ENCODE measurements around the gene NFKBIL1. TPM values are rescaled to one million over a fixed set of nuclear protein-coding genes. Genes with fewer than 3 reads are reported as not detected.
A peak's percentile ranks its signal among the peaks of the same experiment; 100 is the strongest.
"Not testable (repeated sequence)": the region's sequence is repeated elsewhere in the genome, so short reads cannot be mapped to it uniquely, and the experiment has no call there.

NFKBIL1 gene
- polyA plus RNA-seq, 1 donor = 23.4 TPM

DNA sequence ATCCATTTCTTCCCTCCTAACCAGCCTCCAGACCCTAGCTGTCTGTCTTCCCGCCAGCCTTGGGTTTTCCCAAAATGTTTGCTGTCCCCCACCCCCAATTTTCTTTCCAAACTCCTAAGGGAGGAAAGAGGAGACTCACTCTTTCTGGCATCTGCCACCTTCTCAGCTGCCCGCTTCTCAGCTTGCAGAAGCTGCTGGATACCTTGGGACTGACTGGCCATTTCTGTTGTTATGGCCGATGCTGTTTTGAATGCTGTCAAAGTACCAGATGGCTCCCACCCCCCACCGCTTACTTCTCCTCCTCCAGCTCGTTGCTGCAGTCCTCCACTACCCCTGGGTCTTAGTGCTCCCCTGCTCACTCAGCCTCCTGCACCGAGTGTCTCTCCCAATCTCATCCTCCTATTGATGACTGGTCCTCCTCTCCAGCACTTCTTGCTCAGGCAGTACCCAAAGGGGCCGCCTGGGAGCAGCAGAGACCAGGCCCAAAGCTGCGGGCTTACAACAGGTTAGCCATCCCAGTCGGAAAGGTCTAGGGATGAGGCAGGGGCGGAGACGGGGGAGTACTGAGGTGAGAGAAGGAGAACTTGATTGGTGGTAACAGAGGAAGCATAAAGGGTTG, 960 bp upstream of the NFKBIL1 start, which contains the start of gene ATP6V1G2:
Gene ATP6V1G2 (minus strand): TSS at position 270 of the 619 bp plus-strand sequence. CDS start 49 bp downstream, at position 221.
- H3K27me3 ChIP-seq (ENCODE audit: control insufficient read depth, insufficient read depth, low read length) = no peaks in the 10 kb centered on the region
- H3K4me1 ChIP-seq (ENCODE audit: control insufficient read depth, insufficient read depth, low read length) = peaks cover 8% of the 10 kb centered on the region
- H3K36me3 ChIP-seq (ENCODE audit: control insufficient read depth, insufficient read depth, low read length) = peaks cover 14% of the 10 kb centered on the region
- WGBS (ENCODE audit: insufficient coverage, low lambda C conversion rate) = 0% methylated on average over 3 of the region's 11 CpGs
- peak within 1 kb of the TSS; percentile 77 for H3K27ac ChIP-seq (ENCODE audit: low read length)
- peak within 1 kb of the TSS; percentile 50 for H3K4me3 ChIP-seq (ENCODE audit: low read length)
- H3K9me3 ChIP-seq (ENCODE audit: control insufficient read depth, low read depth, low read length) = peaks cover 3% of the 10 kb centered on the region
- peak; percentile 85 to 89 for DNase-seq

DNA sequence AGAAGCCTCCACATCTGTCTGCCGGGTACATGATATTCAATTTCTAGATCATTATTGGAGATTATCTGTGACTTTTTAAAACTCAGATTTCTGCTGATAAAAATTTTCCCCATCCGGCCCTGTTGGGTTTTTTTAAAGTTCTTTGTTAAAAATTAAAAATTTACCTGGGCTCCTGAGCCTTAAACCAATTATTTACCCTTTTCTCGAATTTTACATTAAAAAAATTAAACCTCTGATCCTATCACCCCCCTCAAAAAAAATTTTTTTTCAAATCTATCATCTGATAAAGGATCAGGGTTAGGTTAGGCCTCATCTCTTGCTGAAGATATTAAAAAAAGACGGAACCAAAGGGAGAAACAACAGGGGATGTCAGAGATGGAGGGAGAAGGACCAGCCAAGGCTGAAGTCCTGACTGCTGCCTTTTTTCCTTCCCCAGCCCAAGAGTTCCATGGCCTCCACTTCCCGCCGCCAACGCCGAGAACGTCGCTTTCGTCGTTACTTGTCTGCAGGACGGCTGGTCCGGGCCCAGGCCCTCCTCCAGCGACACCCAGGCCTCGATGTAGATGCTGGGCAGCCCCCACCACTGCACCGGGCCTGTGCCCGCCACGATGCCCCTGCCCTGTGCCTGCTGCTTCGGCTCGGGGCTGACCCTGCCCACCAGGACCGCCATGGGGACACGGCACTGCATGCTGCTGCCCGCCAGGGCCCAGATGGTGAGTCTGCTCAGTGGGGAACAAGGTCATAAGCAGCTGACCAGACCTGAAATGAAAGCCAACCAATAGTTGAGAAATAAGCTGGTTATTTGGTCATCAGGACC, 527 bp downstream of the NFKBIL1 start:
- Histone ChIP-seq H3K9me3 (ENCODE audit: control insufficient read depth, low read depth, low read length) (peaks cover 3% of the 10 kb centered on the region), H3K4me1 (ENCODE audit: control insufficient read depth, insufficient read depth, low read length) (peaks cover 8% of the 10 kb centered on the region), H3K4me3 (ENCODE audit: low read length) (peak overlapping the region; percentile 50), H3K27me3 (ENCODE audit: control insufficient read depth, insufficient read depth, low read length) (no peaks in the 10 kb centered on the region), H3K27ac (ENCODE audit: low read length) (peak overlapping the region; percentile 34), H3K36me3 (ENCODE audit: control insufficient read depth, insufficient read depth, low read length) (peaks cover 16% of the 10 kb centered on the region)
- no peak for DNase-seq
- no CpG with 5 or more reads among the region's 24 CpGs for WGBS (ENCODE audit: insufficient coverage, low lambda C conversion rate)

DNA sequence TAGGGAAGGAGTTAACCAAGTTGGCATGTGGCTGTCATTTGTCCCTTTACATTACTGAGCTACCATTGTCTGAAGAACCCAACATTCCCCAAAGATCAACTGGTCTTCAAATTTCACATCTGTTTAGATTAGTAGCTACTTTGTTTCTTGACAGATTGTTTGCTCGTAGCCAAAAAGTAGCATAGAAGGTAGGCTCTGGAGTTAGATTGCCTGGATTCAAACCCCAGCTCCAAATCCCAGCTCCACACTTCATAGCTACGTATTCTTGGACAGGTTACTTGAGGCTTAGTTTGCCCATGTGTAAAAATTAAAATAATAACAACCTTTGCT, 1.1 kb downstream of the NFKBIL1 start:
- peaks cover 20% of the 10 kb centered on the region for H3K36me3 ChIP-seq (ENCODE audit: control insufficient read depth, insufficient read depth, low read length)
- peaks cover 8% of the 10 kb centered on the region for H3K4me1 ChIP-seq (ENCODE audit: control insufficient read depth, insufficient read depth, low read length)
- H3K9me3 ChIP-seq (ENCODE audit: control insufficient read depth, low read depth, low read length) = peaks cover 3% of the 10 kb centered on the region
- H3K27ac ChIP-seq (ENCODE audit: low read length) = no peak overlapping the region
- H3K27me3 ChIP-seq (ENCODE audit: control insufficient read depth, insufficient read depth, low read length) = no peaks in the 10 kb centered on the region
- no peak for DNase-seq
- no peak overlapping the region for H3K4me3 ChIP-seq (ENCODE audit: low read length)
- WGBS (ENCODE audit: insufficient coverage, low lambda C conversion rate) = no CpG with 5 or more reads among the region's 2 CpGs

DNA sequence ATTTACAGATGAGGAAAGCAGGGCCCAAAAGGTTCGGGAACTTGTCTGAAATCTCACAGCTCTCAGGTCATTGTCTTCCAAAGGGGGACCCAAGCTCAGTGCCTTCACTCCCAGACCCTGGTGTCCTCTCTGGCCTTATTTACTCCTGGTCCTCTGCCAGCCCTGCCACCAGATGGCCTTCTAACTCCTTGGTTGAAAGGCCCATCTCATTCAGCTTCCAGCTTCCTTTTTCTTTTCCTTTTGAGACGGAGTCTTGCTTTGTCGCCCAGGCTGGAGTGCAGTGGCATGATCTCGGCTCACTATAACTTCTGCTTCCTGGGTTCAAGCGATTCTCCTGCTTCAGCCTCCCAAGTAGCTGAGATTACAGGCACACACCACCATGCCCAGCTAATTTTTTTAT, 4.0 kb downstream of the NFKBIL1 start:
- not testable (repeated sequence) for H3K9me3 ChIP-seq (ENCODE audit: control insufficient read depth, low read depth, low read length); H3K27ac ChIP-seq (ENCODE audit: low read length); H3K4me3 ChIP-seq (ENCODE audit: low read length); DNase-seq; H3K27me3 ChIP-seq (ENCODE audit: control insufficient read depth, insufficient read depth, low read length); H3K4me1 ChIP-seq (ENCODE audit: control insufficient read depth, insufficient read depth, low read length)
- H3K36me3 ChIP-seq (ENCODE audit: control insufficient read depth, insufficient read depth, low read length) = peaks cover 28% of the 10 kb centered on the region
- 80% methylated on average over 1 of the region's 5 CpGs for WGBS (ENCODE audit: insufficient coverage, low lambda C conversion rate)

DNA sequence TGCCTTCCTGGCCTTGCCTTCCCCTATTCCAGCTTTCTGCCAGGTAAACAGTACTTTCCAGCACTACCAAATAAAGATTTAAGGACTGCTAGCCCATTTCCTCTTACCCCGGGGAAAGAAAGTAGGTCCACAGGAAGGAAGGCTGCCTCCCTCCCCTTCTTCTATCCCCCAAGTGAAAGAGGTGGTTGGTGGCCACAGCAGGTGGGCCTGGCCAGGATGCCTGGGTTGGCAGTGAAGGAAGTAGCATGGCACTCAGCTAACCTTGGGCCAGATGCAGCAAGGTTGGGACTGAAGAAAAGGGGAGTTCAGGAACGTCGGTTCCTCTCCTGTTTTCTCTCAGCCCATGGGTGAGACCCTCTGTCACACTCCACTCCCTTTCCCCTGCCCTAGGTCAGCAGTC, 8.9 kb downstream of the NFKBIL1 start:
- WGBS (ENCODE audit: insufficient coverage, low lambda C conversion rate) = no CpG with 5 or more reads among the region's 3 CpGs
- H3K9me3 ChIP-seq (ENCODE audit: control insufficient read depth, low read depth, low read length) = no peaks in the 10 kb centered on the region
- H3K36me3 ChIP-seq (ENCODE audit: control insufficient read depth, insufficient read depth, low read length) = peaks cover 49% of the 10 kb centered on the region
- H3K4me1 ChIP-seq (ENCODE audit: control insufficient read depth, insufficient read depth, low read length) = peaks cover 2% of the 10 kb centered on the region
- no peaks in the 10 kb centered on the region for H3K27me3 ChIP-seq (ENCODE audit: control insufficient read depth, insufficient read depth, low read length)
- no peak overlapping the region for H3K4me3 ChIP-seq (ENCODE audit: low read length)
- no peak overlapping the region for H3K27ac ChIP-seq (ENCODE audit: low read length)
- no peak for DNase-seq

DNA sequence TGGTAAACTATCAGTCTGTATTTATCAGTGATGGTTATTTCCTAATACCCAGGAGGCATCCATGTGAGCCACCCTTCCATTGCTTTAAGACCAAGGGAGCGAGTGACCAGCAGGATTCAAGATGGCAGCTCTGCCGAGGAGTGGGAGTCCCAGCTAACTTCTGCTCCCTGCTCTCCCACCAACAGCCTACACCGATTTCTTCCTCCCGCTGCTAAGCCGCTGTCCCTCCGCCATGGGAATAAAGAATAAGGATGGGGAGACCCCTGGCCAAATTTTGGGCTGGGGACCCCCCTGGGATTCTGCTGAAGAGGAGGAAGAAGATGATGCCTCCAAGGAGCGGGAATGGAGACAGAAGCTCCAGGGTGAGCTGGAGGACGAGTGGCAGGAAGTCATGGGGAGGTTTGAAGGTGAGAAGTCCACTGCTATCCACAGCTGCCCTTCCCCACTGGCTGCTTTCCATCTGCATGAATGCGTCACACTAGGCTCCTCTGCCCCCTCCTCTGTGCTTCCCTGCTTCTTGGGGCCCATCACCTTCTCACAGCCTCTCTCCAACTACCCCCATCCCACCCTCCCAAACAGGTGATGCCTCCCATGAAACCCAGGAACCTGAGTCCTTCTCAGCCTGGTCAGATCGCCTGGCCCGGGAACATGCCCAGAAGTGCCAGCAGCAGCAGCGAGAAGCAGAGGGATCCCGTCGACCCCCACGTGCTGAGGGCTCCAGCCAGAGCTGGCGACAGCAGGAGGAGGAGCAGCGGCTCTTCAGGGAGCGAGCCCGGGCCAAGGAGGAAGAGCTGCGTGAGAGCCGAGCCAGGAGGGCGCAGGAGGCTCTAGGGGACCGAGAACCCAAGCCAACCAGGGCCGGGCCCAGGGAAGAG, 10.3 kb downstream of the NFKBIL1 start:
- Histone ChIP-seq H3K27me3 (ENCODE audit: control insufficient read depth, insufficient read depth, low read length) (no peaks in the 10 kb centered on the region), H3K4me1 (ENCODE audit: control insufficient read depth, insufficient read depth, low read length) (peaks cover 2% of the 10 kb centered on the region), H3K27ac (ENCODE audit: low read length) (no peak overlapping the region), H3K9me3 (ENCODE audit: control insufficient read depth, low read depth, low read length) (no peaks in the 10 kb centered on the region), H3K36me3 (ENCODE audit: control insufficient read depth, insufficient read depth, low read length) (peaks cover 46% of the 10 kb centered on the region), H3K4me3 (ENCODE audit: low read length) (no peak overlapping the region)
- 100% methylated on average over 1 of the region's 24 CpGs for WGBS (ENCODE audit: insufficient coverage, low lambda C conversion rate)
- DNase-seq = no peak

DNA sequence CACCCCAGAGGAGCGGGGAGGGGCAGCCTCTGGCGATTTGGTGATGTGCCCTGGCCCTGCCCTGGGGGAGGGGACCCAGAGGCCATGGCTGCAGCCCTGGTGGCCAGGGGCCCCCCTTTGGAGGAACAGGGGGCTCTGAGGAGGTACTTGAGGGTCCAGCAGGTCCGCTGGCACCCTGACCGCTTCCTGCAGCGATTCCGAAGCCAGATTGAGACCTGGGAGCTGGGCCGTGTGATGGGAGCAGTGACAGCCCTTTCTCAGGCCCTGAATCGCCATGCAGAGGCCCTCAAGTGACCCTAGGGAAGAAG, 10.9 kb downstream of the NFKBIL1 start:
- H3K9me3 ChIP-seq (ENCODE audit: control insufficient read depth, low read depth, low read length) = no peaks in the 10 kb centered on the region
- DNase-seq = no peak
- WGBS (ENCODE audit: insufficient coverage, low lambda C conversion rate) = no CpG with 5 or more reads among the region's 8 CpGs
- no peaks in the 10 kb centered on the region for H3K27me3 ChIP-seq (ENCODE audit: control insufficient read depth, insufficient read depth, low read length)
- no peak overlapping the region for H3K27ac ChIP-seq (ENCODE audit: low read length)
- peaks cover 43% of the 10 kb centered on the region for H3K36me3 ChIP-seq (ENCODE audit: control insufficient read depth, insufficient read depth, low read length)
- no peak overlapping the region for H3K4me3 ChIP-seq (ENCODE audit: low read length)
- H3K4me1 ChIP-seq (ENCODE audit: control insufficient read depth, insufficient read depth, low read length) = peaks cover 2% of the 10 kb centered on the region

DNA sequence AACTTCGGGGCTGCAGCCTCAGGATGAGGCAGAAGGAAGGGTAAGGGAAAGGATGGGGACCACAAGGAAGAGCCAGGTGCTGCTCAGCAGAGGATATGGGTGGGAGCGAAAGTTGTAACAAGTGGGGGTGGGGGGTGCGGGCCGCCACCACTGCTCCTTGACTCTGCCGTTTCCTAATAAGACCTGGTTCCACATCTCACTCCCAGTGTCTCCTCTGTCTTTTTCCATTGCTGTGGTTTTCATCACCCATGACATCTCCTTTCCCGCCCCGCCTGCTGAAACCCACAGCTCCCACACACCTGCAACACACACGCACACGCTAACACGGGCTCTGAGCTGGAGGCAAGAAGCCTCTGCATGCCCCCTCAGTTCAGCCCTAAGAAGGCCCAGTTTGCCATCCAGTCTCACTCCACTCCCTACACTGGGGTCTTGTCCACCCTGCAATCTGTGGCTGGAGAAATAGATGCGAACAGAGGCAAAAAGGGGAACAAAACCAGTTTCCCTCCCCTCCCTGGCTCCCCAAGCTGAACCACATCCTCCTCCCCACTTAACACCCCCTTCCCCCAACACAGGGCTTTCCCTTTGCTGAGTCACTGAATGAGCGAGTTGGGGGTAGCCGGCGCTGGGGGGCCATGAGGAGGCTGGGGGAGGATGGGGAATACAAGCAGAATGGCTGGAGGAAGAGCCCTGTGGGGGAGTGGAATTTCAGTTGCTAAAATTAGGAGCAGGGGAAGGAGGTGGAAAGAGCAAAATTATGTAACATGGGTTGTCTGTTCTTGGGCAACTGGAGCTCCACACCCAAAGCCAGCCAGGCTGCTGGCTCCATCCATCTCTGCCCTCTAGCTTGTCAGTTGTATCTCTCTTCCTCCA, 11.5 kb downstream of the NFKBIL1 start:
- Histone ChIP-seq H3K27ac (ENCODE audit: low read length) (no peak overlapping the region), H3K4me3 (ENCODE audit: low read length) (no peak overlapping the region), H3K4me1 (ENCODE audit: control insufficient read depth, insufficient read depth, low read length) (peaks cover 2% of the 10 kb centered on the region), H3K9me3 (ENCODE audit: control insufficient read depth, low read depth, low read length) (no peaks in the 10 kb centered on the region), H3K36me3 (ENCODE audit: control insufficient read depth, insufficient read depth, low read length) (peaks cover 41% of the 10 kb centered on the region), H3K27me3 (ENCODE audit: control insufficient read depth, insufficient read depth, low read length) (no peaks in the 10 kb centered on the region)
- WGBS (ENCODE audit: insufficient coverage, low lambda C conversion rate) = 100% methylated on average over 1 of the region's 14 CpGs
- no peak for DNase-seq

DNA sequence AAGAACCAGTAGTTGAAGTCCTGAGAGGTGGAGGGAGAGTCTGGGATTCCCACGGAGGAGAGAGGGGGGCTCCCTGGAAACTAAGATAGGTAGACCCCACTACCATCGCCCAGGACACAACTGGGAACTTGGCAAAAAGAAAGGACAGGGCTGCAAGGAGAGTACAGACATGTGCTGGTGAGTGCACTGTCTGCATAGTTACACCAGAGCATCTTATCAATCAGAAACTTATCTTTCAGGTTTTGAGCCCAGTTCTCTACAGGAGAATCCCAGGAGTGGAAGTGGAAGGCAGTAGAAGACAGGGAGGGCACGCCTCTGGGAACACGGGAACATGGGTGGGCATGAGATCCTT, 12.2 kb downstream of the NFKBIL1 start:
- Histone ChIP-seq H3K9me3 (ENCODE audit: control insufficient read depth, low read depth, low read length) (no peaks in the 10 kb centered on the region), H3K4me1 (ENCODE audit: control insufficient read depth, insufficient read depth, low read length) (peaks cover 2% of the 10 kb centered on the region), H3K27me3 (ENCODE audit: control insufficient read depth, insufficient read depth, low read length) (no peaks in the 10 kb centered on the region), H3K4me3 (ENCODE audit: low read length) (no peak overlapping the region), H3K36me3 (ENCODE audit: control insufficient read depth, insufficient read depth, low read length) (peaks cover 39% of the 10 kb centered on the region), H3K27ac (ENCODE audit: low read length) (no peak overlapping the region)
- no peak for DNase-seq
- no CpG with 5 or more reads among the region's 4 CpGs for WGBS (ENCODE audit: insufficient coverage, low lambda C conversion rate)

All from large intestine (tissue), 3 donors.